ENCODE data around the gene ROR1. TPM values are rescaled to one million over a fixed set of nuclear protein-coding genes. Genes with fewer than 3 reads are reported as not detected.
"Not testable (repeated sequence)": the region's sequence is repeated elsewhere in the genome, so short reads cannot be mapped to it uniquely, and the experiment has no call there.

ROR1 gene
- total RNA-seq, 3 donors from 2014 or later = 3.1 to 19.8 (median 3.4) TPM

- H3K9me3 ChIP-seq = no peaks in the 10 kb centered on the region
- DNase-seq (no peak), ATAC-seq (no peak)
- H3K4me3 ChIP-seq = no peak overlapping the region
- intact Hi-C loops (cut with DNase I, micrococcal nuclease) = no loop called here
- no peak for TF ChIP-seq CTCF (IDR thresholded peaks at IDR 0.05)
- no peaks in the 10 kb centered on the region for H3K36me3 ChIP-seq (ENCODE audit: low read depth)
- no peaks in the 10 kb centered on the region for H3K4me1 ChIP-seq (ENCODE audit: low read depth)
Observed at GRCh38 chr1:64098846-64099582, 325.2 kb downstream of the ROR1 start.

DNA sequence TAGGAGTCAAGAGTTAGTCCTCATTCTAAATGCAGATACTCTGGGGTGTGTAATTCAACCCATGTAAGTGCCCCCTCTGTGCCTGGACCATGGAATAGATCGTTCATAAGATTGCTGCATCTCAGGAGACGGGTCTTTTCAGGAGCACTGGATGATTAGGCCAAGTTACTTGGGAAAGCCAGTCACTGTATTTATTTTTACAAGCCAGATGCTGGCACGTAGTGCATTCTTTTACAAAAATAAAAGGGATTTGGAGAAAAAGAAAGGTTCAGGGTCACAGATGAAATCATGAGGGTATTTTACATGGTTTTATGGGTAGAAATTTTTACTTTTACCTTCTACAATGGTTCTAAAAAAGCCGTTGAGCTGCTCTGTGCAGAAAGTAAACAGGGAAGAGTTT is 327.0 kb downstream of the ROR1 start:
- no peaks in the 10 kb centered on the region for H3K9me3 ChIP-seq
- H3K4me3 ChIP-seq = no peak overlapping the region
- ATAC-seq (no peak), DNase-seq (no peak)
- TF ChIP-seq CTCF (IDR thresholded peaks at IDR 0.05) = no peak
- intact Hi-C loops (cut with DNase I, micrococcal nuclease) = no loop called here
- H3K4me1 ChIP-seq (ENCODE audit: low read depth) = no peaks in the 10 kb centered on the region
- no peaks in the 10 kb centered on the region for H3K36me3 ChIP-seq (ENCODE audit: low read depth)

DNA sequence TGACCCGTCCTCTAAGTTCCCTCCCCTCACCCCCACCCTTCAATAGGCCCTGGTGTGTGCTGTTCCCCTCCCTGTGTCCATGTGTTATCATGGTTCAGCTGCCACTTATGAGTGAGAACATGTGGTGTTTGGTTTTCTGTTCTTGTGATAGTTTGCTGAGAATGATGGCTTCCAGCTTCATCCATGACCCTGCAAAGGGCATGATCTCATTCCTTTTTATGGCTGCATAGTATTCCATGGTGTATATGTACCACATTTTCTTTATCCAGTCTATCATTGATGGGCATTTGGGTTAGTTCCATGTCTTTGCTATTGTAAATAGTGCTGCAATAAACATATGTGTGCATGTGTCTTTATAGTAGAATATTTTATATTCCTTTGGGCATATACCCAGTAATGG is 330.8 kb downstream of the ROR1 start:
- intact Hi-C loops (cut with DNase I, micrococcal nuclease); H3K36me3 ChIP-seq (ENCODE audit: low read depth); DNase-seq; H3K4me1 ChIP-seq (ENCODE audit: low read depth); ATAC-seq; H3K9me3 ChIP-seq; H3K4me3 ChIP-seq: not testable (repeated sequence)

- H3K9me3 ChIP-seq = no peaks in the 10 kb centered on the region
- no peak for TF ChIP-seq CTCF (IDR thresholded peaks at IDR 0.05)
- ATAC-seq = no peak
- no peaks in the 10 kb centered on the region for H3K36me3 ChIP-seq (ENCODE audit: low read depth)
- intact Hi-C loops (cut with DNase I, micrococcal nuclease) = no loop called here
- H3K4me3 ChIP-seq = no peak overlapping the region
- H3K4me1 ChIP-seq (ENCODE audit: low read depth) = no peaks in the 10 kb centered on the region
- DNase-seq = no peak
Observed at GRCh38 chr1:64107118-64107519, 333.3 kb downstream of the ROR1 start.

- intact Hi-C loops (cut with DNase I, micrococcal nuclease) = no loop called here
- no peaks in the 10 kb centered on the region for H3K9me3 ChIP-seq
- no peaks in the 10 kb centered on the region for H3K36me3 ChIP-seq (ENCODE audit: low read depth)
- no peaks in the 10 kb centered on the region for H3K4me1 ChIP-seq (ENCODE audit: low read depth)
- no peak overlapping the region for H3K4me3 ChIP-seq
- TF ChIP-seq CTCF (IDR thresholded peaks at IDR 0.05) = no peak
- no peak for ATAC-seq
- DNase-seq = no peak
Observed at GRCh38 chr1:64107632-64108031, 333.8 kb downstream of the ROR1 start.

- DNase-seq = no peak
- H3K9me3 ChIP-seq = no peaks in the 10 kb centered on the region
- no peak overlapping the region for H3K4me3 ChIP-seq
- no peak for TF ChIP-seq CTCF (IDR thresholded peaks at IDR 0.05)
- intact Hi-C loops (cut with DNase I, micrococcal nuclease) = no loop called here
- no peaks in the 10 kb centered on the region for H3K4me1 ChIP-seq (ENCODE audit: low read depth)
- no peak for ATAC-seq
- H3K36me3 ChIP-seq (ENCODE audit: low read depth) = no peaks in the 10 kb centered on the region
Observed at GRCh38 chr1:64110924-64111777, 337.3 kb downstream of the ROR1 start.

All from mucosa of descending colon (tissue), 3 donors.